Dermis microvascular lymphatic vessel endothelial cell (primary cell): Measurements from ENCODE around the gene SLC30A2. TPM values are rescaled to one million over a fixed set of nuclear protein-coding genes. Genes with fewer than 3 reads are reported as not detected.

Experiments used
- DNase-seq, 2 donors: peaks; one replicate each; pipeline versions ENCODE4 v3.0.0 to v3.0.0-alpha.2; 2010; ENCODE audit warnings: low read depth in 2 of 2
- total RNA-seq: library from RNA; depleted of rRNA; stranded (reverse); fragments of >200 nt; gene quantifications from 2 replicates; pipeline ENCODE4 v1.2.1, GENCODE V29; 2014

The SLC30A2 gene
- total RNA-seq, 1 donor from 2014 or later, result not detected

- peak; percentile 99 to 100 for DNase-seq
Measured at GRCh38 chr1:25997828-25998761, 47.8 kb downstream of the SLC30A2 start, which contains the start of gene PAFAH2. Gene PAFAH2, minus strand, starts transcription at chr1:25998063. Its CDS starts 7,247 bp downstream, at chr1:25990816.

DNA sequence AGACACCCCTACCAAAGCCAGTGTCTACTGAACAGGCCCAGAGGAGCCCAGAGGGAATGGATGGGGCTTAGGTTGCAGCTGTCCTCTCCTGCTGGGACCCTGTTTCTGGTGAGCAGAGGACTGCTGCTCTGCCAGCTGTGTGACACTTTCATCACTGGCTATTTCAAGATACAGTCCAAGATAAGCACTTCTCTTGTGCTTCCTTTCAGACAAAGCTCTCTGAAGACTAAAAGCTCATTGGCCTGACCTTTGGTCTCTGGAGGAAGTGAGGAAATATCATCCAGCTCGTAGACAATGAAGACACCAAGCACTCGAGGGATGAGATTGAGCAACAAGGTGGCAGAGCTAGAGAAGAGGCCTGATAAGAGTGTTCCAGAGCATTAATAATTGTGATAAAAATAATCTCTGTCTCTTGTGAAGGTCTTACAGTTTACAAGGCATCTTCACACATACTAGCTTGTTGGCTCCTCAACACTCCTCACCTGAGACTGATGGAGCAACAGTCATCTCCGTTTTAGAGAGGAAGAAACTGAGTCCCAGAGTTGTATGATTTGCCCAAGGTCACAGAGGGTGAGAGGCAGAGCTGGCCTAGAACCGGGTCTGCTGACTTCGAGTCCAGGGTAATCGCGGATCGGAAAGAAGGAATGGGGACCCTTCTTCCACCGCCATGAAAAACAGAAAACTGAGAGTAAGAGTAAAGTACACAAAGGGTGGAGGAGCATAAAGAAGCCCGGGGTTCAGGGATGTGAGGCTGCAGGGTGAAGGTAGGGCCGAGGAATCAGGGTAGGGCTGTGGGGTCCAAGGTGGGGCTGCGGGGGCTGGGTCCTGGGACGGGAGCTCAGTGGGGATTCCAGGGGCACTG lies 48.7 kb downstream of the SLC30A2 start:
- DNase-seq, result peak in 1 of 2 donors; percentile 43

DNA sequence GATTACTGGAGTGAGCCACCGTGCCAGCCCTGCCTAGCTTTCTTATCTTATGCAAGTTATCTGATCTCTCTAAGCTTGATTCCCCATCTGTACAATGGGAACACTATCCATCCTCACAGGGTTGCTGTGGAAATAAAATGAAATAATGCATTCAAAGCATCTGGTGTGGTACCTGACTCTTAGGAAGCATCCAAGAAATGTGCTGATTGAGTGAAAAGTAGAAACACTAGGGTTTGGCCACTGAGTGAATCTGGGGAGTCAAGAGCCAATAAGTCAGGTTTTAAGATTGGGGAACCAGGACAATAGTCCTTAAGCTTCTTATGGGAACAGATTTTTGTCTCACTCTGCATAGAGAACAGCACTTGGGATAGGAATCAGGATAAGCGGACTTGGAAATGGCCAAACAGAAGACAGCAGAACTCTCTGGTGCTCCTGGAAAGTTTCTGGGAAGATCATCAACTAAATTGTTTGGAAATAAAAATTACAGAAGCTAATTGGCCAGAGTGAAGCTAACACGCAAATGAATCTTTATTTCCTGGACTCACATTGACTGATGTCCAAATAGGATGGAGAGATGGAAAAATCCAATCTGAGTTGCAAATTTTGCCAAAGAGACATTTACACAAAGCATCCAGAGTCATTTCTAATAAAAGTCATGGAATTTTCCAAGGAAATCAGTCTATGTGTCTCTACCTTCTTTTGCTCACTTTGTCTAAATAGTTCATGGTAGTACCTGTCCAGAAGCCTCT lies 51.3 kb downstream of the SLC30A2 start:
- no peak for DNase-seq

GRCh38 chr1:25993197-25993951 lies 52.5 kb downstream of the SLC30A2 start:
- DNase-seq, result no peak

DNA sequence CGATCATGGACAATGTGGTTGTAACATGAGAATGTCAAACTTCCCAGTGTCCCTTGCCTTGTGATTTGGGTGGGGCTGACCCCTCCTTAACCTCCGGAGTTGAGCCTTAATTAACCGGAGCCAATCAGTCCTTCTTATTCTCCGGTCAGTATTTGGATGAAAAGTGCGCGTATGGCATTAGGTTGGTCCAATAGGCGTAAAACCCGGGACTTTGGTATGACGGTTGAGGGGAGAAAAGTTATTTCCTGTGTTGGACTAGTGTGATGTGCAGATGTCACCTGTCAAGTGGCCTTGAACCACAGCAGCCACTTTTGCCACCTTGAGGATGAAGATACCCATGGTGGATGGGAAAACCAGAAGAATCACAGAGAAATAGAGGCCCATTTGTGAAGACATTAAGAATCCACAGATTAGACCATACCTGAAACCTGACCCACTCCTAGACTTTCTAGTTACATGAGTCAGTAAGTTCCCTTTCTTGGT lies 53.2 kb downstream of the SLC30A2 start:
- DNase-seq, result no peak

DNA sequence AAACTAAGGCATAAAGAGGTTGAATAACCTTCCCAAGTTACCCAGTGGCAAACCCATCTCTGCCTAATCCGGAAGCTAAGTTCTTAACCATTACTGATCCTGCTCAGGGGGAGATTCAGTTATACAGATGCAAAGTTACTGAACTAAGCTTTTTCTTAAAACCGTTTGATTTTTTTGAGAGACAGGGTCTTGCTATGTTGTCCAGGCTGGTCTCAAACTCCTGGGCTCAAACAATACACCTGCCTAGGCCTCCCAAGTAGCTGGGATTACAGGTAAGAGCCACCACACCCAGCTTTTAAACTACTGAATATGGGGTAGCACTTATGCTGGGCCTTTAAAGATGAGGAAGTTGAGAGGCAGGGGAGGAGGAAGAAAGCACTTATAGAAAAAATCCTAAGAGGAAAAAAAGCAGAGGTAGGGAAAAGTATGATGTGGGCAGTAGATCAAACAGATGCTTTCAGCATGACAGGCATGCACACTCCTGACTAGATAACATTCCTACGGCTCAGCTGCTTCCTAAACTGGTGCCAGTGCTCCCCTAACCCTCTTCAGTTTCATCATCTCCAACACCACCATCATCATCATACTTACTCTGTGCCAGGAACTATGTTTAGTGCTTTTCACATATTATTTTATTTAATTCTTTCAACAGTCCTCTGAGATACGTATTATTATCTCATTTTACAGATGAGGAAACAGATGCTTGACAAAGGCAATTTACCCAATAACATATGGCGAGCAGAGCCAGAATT lies 53.8 kb downstream of the SLC30A2 start:
- DNase-seq, result peak; percentile 73 to 95

DNA sequence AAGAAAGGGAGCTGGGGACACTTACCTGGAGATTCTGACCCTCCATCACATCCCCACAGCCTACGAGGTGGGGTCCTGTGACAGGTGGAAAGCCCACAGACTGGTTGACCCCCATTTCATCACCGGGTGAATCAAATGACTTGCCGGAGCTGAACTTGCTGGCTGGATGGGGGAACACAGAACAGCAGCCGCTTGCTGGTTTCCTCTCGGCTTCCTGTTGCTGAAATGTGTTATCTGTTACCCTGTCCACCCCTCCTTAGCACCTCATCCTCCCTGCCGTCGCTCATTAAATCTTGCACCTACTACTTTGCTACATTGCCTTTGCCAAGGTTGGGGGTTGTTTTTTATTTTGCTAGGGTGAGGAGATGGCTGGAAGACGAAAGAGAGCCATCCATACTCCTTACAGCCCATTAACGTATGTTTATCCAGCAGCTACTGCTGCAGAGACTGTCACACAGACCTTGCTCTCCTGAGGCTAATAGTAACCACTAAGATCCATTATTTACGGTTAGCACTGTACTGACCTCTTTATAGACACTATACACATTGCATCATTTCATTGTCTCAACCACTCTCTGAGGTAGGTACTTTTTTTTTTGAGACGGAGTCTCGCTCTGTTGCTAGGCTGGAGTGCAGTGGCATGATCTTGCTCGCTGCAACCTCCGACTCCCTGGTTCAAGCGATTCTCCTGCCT lies 55.1 kb downstream of the SLC30A2 start:
- peak; percentile 51 to 56 for DNase-seq

GRCh38 chr1:25990251-25990650 lies 55.7 kb downstream of the SLC30A2 start:
- no peak for DNase-seq

GRCh38 chr1:25989440-25990234 lies 56.3 kb downstream of the SLC30A2 start:
- DNase-seq, result peak; percentile 30 to 46

- DNase-seq, result no peak
Measured at GRCh38 chr1:25987951-25988350, 58.0 kb downstream of the SLC30A2 start.

Other genes with a start within 250 kb of the SLC30A2 start
- 23.0 and 45.6 TPM in 2 replicates for gene SELENON, start 245.9 kb downstream of the SLC30A2 start, total RNA-seq
- 24.0 and 34.9 TPM in 2 replicates for gene MTFR1L, start 226.2 kb downstream of the SLC30A2 start, total RNA-seq
- gene AUNIP, start 186.7 kb downstream of the SLC30A2 start, total RNA-seq, result 1.4 and 3.2 TPM in 2 replicates
- gene PAQR7, start 170.4 kb downstream of the SLC30A2 start, total RNA-seq, result 8.5 and 16.9 TPM in 2 replicates
- gene STMN1, start 139.7 kb downstream of the SLC30A2 start, total RNA-seq, result 131 and 144 TPM in 2 replicates
- 12.1 and 17.3 TPM in 2 replicates for gene PAFAH2, start 48.1 kb downstream of the SLC30A2 start, total RNA-seq
- not detected in 2 replicates for gene EXTL1, start 24.3 kb downstream of the SLC30A2 start, total RNA-seq
- gene TRIM63, start 21.5 kb upstream of the SLC30A2 start, total RNA-seq, result not detected in 2 replicates
- 4.2 and 4.3 TPM in 2 replicates for gene PDIK1L, start 65.7 kb upstream of the SLC30A2 start, total RNA-seq
- gene FAM110D, start 113.0 kb upstream of the SLC30A2 start, total RNA-seq, result 4.1 and 7.1 TPM in 2 replicates
- gene C1orf232, start 122.8 kb upstream of the SLC30A2 start, total RNA-seq, result not detected in 2 replicates
- gene ZNF593, start 123.8 kb upstream of the SLC30A2 start, total RNA-seq, result 19.3 and 23.5 TPM in 2 replicates
- not detected in 2 replicates for gene ZNF593OS, start 125.7 kb upstream of the SLC30A2 start, total RNA-seq
- gene CNKSR1, start 131.4 kb upstream of the SLC30A2 start, total RNA-seq, result not detected in 2 replicates
- not detected in 2 replicates for gene CATSPER4, start 144.5 kb upstream of the SLC30A2 start, total RNA-seq
- gene CEP85, start 188.1 kb upstream of the SLC30A2 start, total RNA-seq, result 5.3 and 6.7 TPM in 2 replicates
- gene SH3BGRL3, start 234.0 kb upstream of the SLC30A2 start, total RNA-seq, result 17.5 and 25.9 TPM in 2 replicates